IMR-90 (cell line): Measurements from ENCODE around the gene C1QTNF1. TPM values are rescaled to one million over a fixed set of nuclear protein-coding genes. Genes with fewer than 3 reads are reported as not detected.

ENCODE experiments used
- ATAC-seq: fragments of 200-7000 bp; cut with Tn5 transposase; 2 replicates; pipeline ENCODE4 v1.9.1; 2020; ENCODE audit warnings: low read depth, mild to moderate bottlenecking, moderate library complexity
- BruUV-seq: library from RNA; stranded (reverse); fragments of 400-500 nt; replicated peaks from 2 replicates; lab custom pipeline; 2021; lab: Mats Ljungman, UMichigan
- CTCF ChIA-PET: fragments of 300-600 bp; formaldehyde crosslinking; extraction: SDS; loops from one replicate; lab custom pipeline; 2021; ENCODE audit warnings: antibody characterized with exemption; lab: Yijun Ruan, JAX
- POLR2A ChIA-PET: fragments of 300-600 bp; sonication (Branson Sonifier 250); formaldehyde crosslinking; loops from one replicate; lab custom pipeline; 2022; ENCODE audit warnings: antibody characterized with exemption; ENCODE audit not compliant: unreplicated experiment; lab: Charles Lee
- DNase-seq: peaks from one replicate; pipeline ENCODE4 v3.0.0; 2013
- H2AFZ ChIP-seq: replicated peaks from 2 replicates; pipeline ENCODE3; 2013; ENCODE audit warnings: low read length, mild to moderate bottlenecking; ENCODE audit not compliant: poor library complexity
- H2AK5ac ChIP-seq: 2 replicates; pipeline ENCODE4 v1.6.1; 2013; ENCODE audit warnings: low read depth, low read length, inconsistent platforms
- H2AK9ac ChIP-seq: replicated peaks from 2 replicates; pipeline ENCODE3; 2013; ENCODE audit warnings: mild to moderate bottlenecking, low read depth, low read length, moderate library complexity; ENCODE audit not compliant: poor library complexity
- H2BK120ac ChIP-seq: 2 replicates; pipeline ENCODE4 v1.6.1; 2013; ENCODE audit warnings: low read depth, low read length, inconsistent platforms
- H2BK15ac ChIP-seq: 3 replicates; pipeline ENCODE4 v1.6.1; 2013; ENCODE audit warnings: low read depth, low read length, inconsistent platforms
- H2BK20ac ChIP-seq: 2 replicates; pipeline ENCODE4 v1.6.1; 2013; ENCODE audit warnings: low read depth, mild to moderate bottlenecking, inconsistent platforms, low read length, moderate library complexity
- H2BK5ac ChIP-seq: 2 replicates; pipeline ENCODE4 v1.6.1; 2013; ENCODE audit warnings: mild to moderate bottlenecking, low read depth, low read length, inconsistent platforms; ENCODE audit not compliant: poor library complexity, severe bottlenecking
- H3K14ac ChIP-seq: replicated peaks from 2 replicates; pipeline ENCODE4 v1.6.1; 2013; ENCODE audit warnings: low read depth, low read length, inconsistent platforms
- H3K18ac ChIP-seq: 2 replicates; pipeline ENCODE4 v1.6.1; 2013; ENCODE audit warnings: low read depth, low read length, control low read depth
- H3K23ac ChIP-seq: 2 replicates; pipeline ENCODE4 v1.6.1; 2013; ENCODE audit warnings: low read depth, low read length, inconsistent platforms
- H3K27ac ChIP-seq: 2 replicates; pipeline ENCODE4 v1.5.1; 2013; ENCODE audit warnings: mild to moderate bottlenecking, control low read depth, low read length; ENCODE audit not compliant: insufficient read depth
- H3K27me3 ChIP-seq: 2 replicates; pipeline ENCODE4 v1.6.1; 2013; ENCODE audit warnings: low read length; ENCODE audit not compliant: control insufficient read depth, insufficient read depth
- H3K36me3 ChIP-seq: 2 replicates; pipeline ENCODE4 v1.6.1; 2013; ENCODE audit warnings: low read length, mixed read lengths; ENCODE audit not compliant: control insufficient read depth, insufficient read depth
- H3K4ac ChIP-seq: 2 replicates; pipeline ENCODE4 v1.6.1; 2013; ENCODE audit warnings: low read depth, low read length, inconsistent platforms
- H3K4me1 ChIP-seq: 2 replicates; pipeline ENCODE4 v1.6.1; 2013; ENCODE audit warnings: low read length, mixed read lengths; ENCODE audit not compliant: control insufficient read depth, insufficient read depth
- H3K4me2 ChIP-seq: 2 replicates; pipeline ENCODE4 v1.6.1; 2013; ENCODE audit warnings: low read depth, mild to moderate bottlenecking, control low read depth, low read length, moderate library complexity
- H3K4me3 ChIP-seq: 2 replicates; pipeline ENCODE4 v1.5.1; 2013; ENCODE audit warnings: low read depth, mild to moderate bottlenecking, control low read depth, low read length, moderate library complexity; ENCODE audit not compliant: insufficient read depth
- H3K56ac ChIP-seq: 2 replicates; pipeline ENCODE4 v1.6.1; 2013; ENCODE audit warnings: low read length, inconsistent platforms; ENCODE audit not compliant: insufficient read depth; ENCODE audit errors: extremely low read depth
- H3K79me1 ChIP-seq, 2 experiments: 2 replicates each; pipeline ENCODE4 v1.6.1; 2013; ENCODE audit warnings: low read length in 2 of 2, inconsistent platforms in 1 of 2, low read depth in 1 of 2
- H3K9ac ChIP-seq: 2 replicates; pipeline ENCODE4 v1.6.1; 2013; ENCODE audit warnings: low read depth, low read length, control low read depth
- H3K9me1 ChIP-seq: 2 replicates; pipeline ENCODE4 v1.6.1; 2013; ENCODE audit warnings: low read length, inconsistent platforms; ENCODE audit not compliant: insufficient read depth
- H3K9me3 ChIP-seq: 2 replicates; pipeline ENCODE4 v1.6.1; 2013; ENCODE audit warnings: low read length; ENCODE audit not compliant: control insufficient read depth, insufficient read depth
- H4K20me1 ChIP-seq: 2 replicates; pipeline ENCODE4 v1.6.1; 2013; ENCODE audit warnings: low read length, inconsistent platforms; ENCODE audit not compliant: insufficient read depth
- H4K5ac ChIP-seq: 2 replicates; pipeline ENCODE4 v1.6.1; 2013; ENCODE audit warnings: mild to moderate bottlenecking, low read depth, low read length, control low read depth
- H4K8ac ChIP-seq, 2 experiments: 2 replicates each; pipeline ENCODE4 v1.6.1; 2013; ENCODE audit warnings: low read depth in 2 of 2, low read length in 2 of 2, control low read depth in 1 of 2, inconsistent platforms in 1 of 2
- H4K91ac ChIP-seq: 2 replicates; pipeline ENCODE4 v1.6.1; 2013; ENCODE audit warnings: low read depth, low read length, inconsistent platforms; ENCODE audit not compliant: insufficient read depth
- BHLHE40 ChIP-seq: fragments of 150-350 bp; IDR thresholded peaks from 2 replicates; pipeline ENCODE4 v1.6.1; 2016; ENCODE audit warnings: mild to moderate bottlenecking, low read depth, low read length
- CEBPB ChIP-seq: IDR thresholded peaks from 2 replicates; pipeline ENCODE4 v1.6.1; 2012; ENCODE audit warnings: low read depth, low read length, improper control_type of control experiment
- CHD1 ChIP-seq: IDR thresholded peaks from 2 replicates; pipeline ENCODE4 v1.6.1; 2012; ENCODE audit warnings: low read depth, low read length, improper control_type of control experiment
- FOS ChIP-seq: fragments of 150-350 bp; IDR thresholded peaks from 2 replicates; pipeline ENCODE4 v1.6.1; 2016; ENCODE audit warnings: low read depth, low read length
- MAFK ChIP-seq: IDR thresholded peaks from 2 replicates; pipeline ENCODE4 v1.6.1; 2012; ENCODE audit warnings: low read depth, low read length, improper control_type of control experiment
- MAZ ChIP-seq: IDR thresholded peaks from 2 replicates; pipeline ENCODE4 v1.6.1; 2012; ENCODE audit warnings: low read depth, mild to moderate bottlenecking, low read length, improper control_type of control experiment, moderate library complexity, borderline replicate concordance
- MXI1 ChIP-seq: IDR thresholded peaks from 2 replicates; pipeline ENCODE4 v1.6.1; 2012; ENCODE audit warnings: low read depth, mild to moderate bottlenecking, low read length, moderate library complexity, borderline replicate concordance
- NFE2L2 ChIP-seq: fragments of 150-350 bp; IDR thresholded peaks from 2 replicates; pipeline ENCODE4 v1.6.1; 2016; ENCODE audit warnings: low read depth, mild to moderate bottlenecking, low read length
- POLR2A ChIP-seq: IDR thresholded peaks from 2 replicates; pipeline ENCODE4 v1.6.1; 2012; ENCODE audit warnings: mild to moderate bottlenecking, low read depth, low read length
- RAD21 ChIP-seq: IDR thresholded peaks from 2 replicates; pipeline ENCODE4 v1.6.1; 2012; ENCODE audit warnings: low read length, improper control_type of control experiment
- RCOR1 ChIP-seq: IDR thresholded peaks from 2 replicates; pipeline ENCODE4 v1.6.1; 2012; ENCODE audit warnings: mild to moderate bottlenecking, low read length, improper control_type of control experiment; ENCODE audit not compliant: insufficient replicate concordance
- RFX5 ChIP-seq: IDR thresholded peaks from 2 replicates; pipeline ENCODE4 v1.8.0; 2012; ENCODE audit warnings: low read depth, mild to moderate bottlenecking, low read length, moderate library complexity
- SMC3 ChIP-seq: fragments of 150-350 bp; IDR thresholded peaks from 2 replicates; pipeline ENCODE4 v1.6.1; 2016; ENCODE audit warnings: low read depth, mild to moderate bottlenecking, antibody characterized with exemption, low read length, moderate library complexity
- WGBS, 2 experiments: methylation state at CpG; one replicate each; pipeline versions ENCODE4 v1.1.5 to v1.1.7; 2013; ENCODE audit warnings: missing lambda C conversion rate in 2 of 2; ENCODE audit not compliant: insufficient read length in 1 of 2; ENCODE audit errors: extremely low coverage in 2 of 2; 5-methylcytosine and 5-hydroxymethylcytosine counted together
- dilution Hi-C: fragments of 300-500 bp; cut with HindIII; formaldehyde crosslinking; loops from one replicate; pipeline ENCODE4 v1.14.3; 2018; ENCODE audit warnings: low sequenced_read_pairs; ENCODE audit not compliant: unreplicated experiment
- in situ Hi-C: fragments of 300-500 bp; cut with MboI; formaldehyde crosslinking; loops from 3 replicates; pipeline ENCODE4 v1.14.3; 2019; ENCODE audit warnings: low sequenced_read_pairs, inconsistent platforms, mixed read lengths
- intact Hi-C: fragments of 100-400 bp; cut with micrococcal nuclease; formaldehyde crosslinking; loops from 2 replicates; pipeline ENCODE4 v1.10.0; 2022
- polyA plus RNA-seq, 3 experiments: library from polyadenylated mRNA; depleted of rRNA; stranded (reverse); fragments of >200 nt; gene quantifications; 2 replicates each; pipeline ENCODE4 v1.2.3, GENCODE V29; 2012; ENCODE audit warnings: low replicate concordance in 1 of 3
- total RNA-seq: library from RNA; depleted of rRNA; stranded (reverse); fragments of >200 nt; gene quantifications from 2 replicates; pipeline ENCODE4 v1.2.3, GENCODE V29; 2012
- TF ChIP-seq, protein P1 (sequence below): conservative IDR thresholded peaks from 2 replicates; pipeline ENCODE4 v1.5.1; 2012; ENCODE audit warnings: mild to moderate bottlenecking, low read depth, low read length, improper control_type of control experiment
- TF ChIP-seq, protein P2 (sequence below): fragments of 150-350 bp; IDR thresholded peaks from 2 replicates; pipeline ENCODE4 v1.6.1; 2016; ENCODE audit warnings: low read depth, mild to moderate bottlenecking, low read length, moderate library complexity, borderline replicate concordance
- TF ChIP-seq, protein P3 (sequence below): fragments of 150-350 bp; IDR thresholded peaks from 2 replicates; pipeline ENCODE4 v1.6.1; 2017; ENCODE audit warnings: mild to moderate bottlenecking, antibody characterized with exemption, low read length, low read depth

Gene C1QTNF1
- total and polyA plus RNA-seq, 2 of the 4 experiments (the other 2 are of a cell fraction): 3.4 to 8.4 TPM

DNA sequence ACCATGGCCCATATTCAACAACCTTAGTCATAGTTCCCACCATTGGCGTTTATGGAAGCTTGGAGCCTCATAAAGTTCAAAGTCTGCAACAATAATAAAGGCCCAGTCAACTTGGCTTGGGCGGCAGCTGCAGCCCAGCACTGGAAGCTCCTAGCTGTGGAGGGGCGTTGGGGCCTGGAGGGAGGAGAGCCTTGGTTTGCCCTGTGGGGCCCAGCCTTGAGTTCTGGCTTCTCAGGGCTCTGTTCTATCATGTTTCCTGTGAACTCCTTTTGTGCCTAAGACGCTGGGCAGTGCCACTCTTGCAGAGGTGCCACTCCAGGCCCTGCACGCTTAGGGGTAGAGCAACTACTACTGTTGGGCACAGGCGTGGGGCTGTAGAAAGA is 49.7 kb downstream of the C1QTNF1 start:
- ChIA-PET CTCF (interaction anchor here (1.4 to 1.6 kb wide), 2 partner anchors 9 kb away, joined by 3 to 6 read pairs; no protein-coding TSS in a partner anchor), POLR2A (interaction anchor here (0.6 kb wide), 1 partner anchor 1004 kb away, joined by 4 read pairs; no protein-coding TSS in a partner anchor)
- H2AFZ ChIP-seq: no peak overlapping the region
- no peak overlapping the region for H4K91ac ChIP-seq
- H2BK20ac ChIP-seq: no peak overlapping the region
- H2BK120ac ChIP-seq: no peak overlapping the region
- no peak overlapping the region for H3K56ac ChIP-seq
- no peak for ATAC-seq
- H3K9me3 ChIP-seq: no peaks in the 10 kb centered on the region
- no peak overlapping the region for H3K4ac ChIP-seq
- H2AK5ac ChIP-seq: no peak overlapping the region
- H4K20me1 ChIP-seq: no peaks in the 10 kb centered on the region
- no peak overlapping the region for H4K8ac ChIP-seq
- H3K23ac ChIP-seq: no peak overlapping the region
- H3K79me1 ChIP-seq: peaks cover 0 to 13% of the 10 kb centered on the region in 2 experiments; a peak in 2 of 4 replicates
- no peak overlapping the region for H2BK5ac ChIP-seq
- no peak overlapping the region for H3K4me2 ChIP-seq
- no peak for DNase-seq
- no peak overlapping the region for H3K14ac ChIP-seq
- in situ Hi-C loops (no loop called here), dilution Hi-C loops (no loop called here), intact Hi-C loops (no loop called here)
- no peak overlapping the region for H4K5ac ChIP-seq
- 90% methylated on average over 3 of the region's 6 CpGs; no CpG with 5 or more reads in 1 of the 2 experiments for WGBS, 2 experiments
- no peak overlapping the region for H3K4me3 ChIP-seq
- no peaks in the 10 kb centered on the region; the same call in 1 of the 2 replicates for H3K9me1 ChIP-seq
- H3K27ac ChIP-seq: no peak overlapping the region
- no peak overlapping the region for H3K9ac ChIP-seq
- no peak overlapping the region for H2AK9ac ChIP-seq
- no peak overlapping the region for H3K18ac ChIP-seq
- no peak overlapping the region for H2BK15ac ChIP-seq
- no TSS peak for BruUV-seq
- peaks cover 8% of the 10 kb centered on the region for H3K27me3 ChIP-seq
- H3K4me1 ChIP-seq: 0 out of 2 replicates have a peak, but pooled peaks cover 2% of the 10 kb centered on the region
- H3K36me3 ChIP-seq: peaks cover 6% of the 10 kb centered on the region; the same call in 1 of the 2 replicates
- TF ChIP-seq MXI1: no peak
- TF ChIP-seq, protein P1, sequence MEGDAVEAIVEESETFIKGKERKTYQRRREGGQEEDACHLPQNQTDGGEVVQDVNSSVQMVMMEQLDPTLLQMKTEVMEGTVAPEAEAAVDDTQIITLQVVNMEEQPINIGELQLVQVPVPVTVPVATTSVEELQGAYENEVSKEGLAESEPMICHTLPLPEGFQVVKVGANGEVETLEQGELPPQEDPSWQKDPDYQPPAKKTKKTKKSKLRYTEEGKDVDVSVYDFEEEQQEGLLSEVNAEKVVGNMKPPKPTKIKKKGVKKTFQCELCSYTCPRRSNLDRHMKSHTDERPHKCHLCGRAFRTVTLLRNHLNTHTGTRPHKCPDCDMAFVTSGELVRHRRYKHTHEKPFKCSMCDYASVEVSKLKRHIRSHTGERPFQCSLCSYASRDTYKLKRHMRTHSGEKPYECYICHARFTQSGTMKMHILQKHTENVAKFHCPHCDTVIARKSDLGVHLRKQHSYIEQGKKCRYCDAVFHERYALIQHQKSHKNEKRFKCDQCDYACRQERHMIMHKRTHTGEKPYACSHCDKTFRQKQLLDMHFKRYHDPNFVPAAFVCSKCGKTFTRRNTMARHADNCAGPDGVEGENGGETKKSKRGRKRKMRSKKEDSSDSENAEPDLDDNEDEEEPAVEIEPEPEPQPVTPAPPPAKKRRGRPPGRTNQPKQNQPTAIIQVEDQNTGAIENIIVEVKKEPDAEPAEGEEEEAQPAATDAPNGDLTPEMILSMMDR: no peak
- TF ChIP-seq CHD1: no peak
- TF ChIP-seq, protein P2, sequence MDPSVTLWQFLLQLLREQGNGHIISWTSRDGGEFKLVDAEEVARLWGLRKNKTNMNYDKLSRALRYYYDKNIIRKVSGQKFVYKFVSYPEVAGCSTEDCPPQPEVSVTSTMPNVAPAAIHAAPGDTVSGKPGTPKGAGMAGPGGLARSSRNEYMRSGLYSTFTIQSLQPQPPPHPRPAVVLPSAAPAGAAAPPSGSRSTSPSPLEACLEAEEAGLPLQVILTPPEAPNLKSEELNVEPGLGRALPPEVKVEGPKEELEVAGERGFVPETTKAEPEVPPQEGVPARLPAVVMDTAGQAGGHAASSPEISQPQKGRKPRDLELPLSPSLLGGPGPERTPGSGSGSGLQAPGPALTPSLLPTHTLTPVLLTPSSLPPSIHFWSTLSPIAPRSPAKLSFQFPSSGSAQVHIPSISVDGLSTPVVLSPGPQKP: no peak
- TF ChIP-seq RCOR1: no peak
- no peak for TF ChIP-seq CEBPB
- TF ChIP-seq, protein P3, sequence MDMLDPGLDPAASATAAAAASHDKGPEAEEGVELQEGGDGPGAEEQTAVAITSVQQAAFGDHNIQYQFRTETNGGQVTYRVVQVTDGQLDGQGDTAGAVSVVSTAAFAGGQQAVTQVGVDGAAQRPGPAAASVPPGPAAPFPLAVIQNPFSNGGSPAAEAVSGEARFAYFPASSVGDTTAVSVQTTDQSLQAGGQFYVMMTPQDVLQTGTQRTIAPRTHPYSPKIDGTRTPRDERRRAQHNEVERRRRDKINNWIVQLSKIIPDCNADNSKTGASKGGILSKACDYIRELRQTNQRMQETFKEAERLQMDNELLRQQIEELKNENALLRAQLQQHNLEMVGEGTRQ: no peak
- TF ChIP-seq RFX5: no peak
- TF ChIP-seq FOS: no peak
- no peak for TF ChIP-seq RAD21
- TF ChIP-seq BHLHE40: no peak
- no peak for TF ChIP-seq NFE2L2
- TF ChIP-seq MAFK: no peak
- TF ChIP-seq POLR2A: no peak
- no peak for TF ChIP-seq SMC3
- no peak for TF ChIP-seq MAZ
